Activated B cell treated with CpG ODN at 0.5 μM for 24 hours (primary cell): Measurements from ENCODE around the gene GPATCH1. TPM values are rescaled to one million over a fixed set of nuclear protein-coding genes. Genes with fewer than 3 reads are reported as not detected.
"Not testable (repeated sequence)": the region's sequence is repeated elsewhere in the genome, so short reads cannot be mapped to it uniquely, and the experiment has no call there.

ENCODE experiments used
- ATAC-seq: fragments of 200-7000 bp; cut with Tn5 transposase; one replicate; pipeline ENCODE4 v1.10.0; 2021; ENCODE audit warnings: low read depth, mild to moderate bottlenecking, moderate library complexity
- CTCF ChIA-PET: fragments of 350-600 bp; sonication (Branson Sonifier 250); formaldehyde crosslinking; loops from one replicate; lab custom pipeline; 2021; ENCODE audit warnings: antibody characterized with exemption; lab: Charles Lee
- POLR2A ChIA-PET: fragments of 350-600 bp; sonication (Branson Sonifier 250); formaldehyde crosslinking; loops from one replicate; lab custom pipeline; 2021; ENCODE audit warnings: antibody characterized with exemption; lab: Charles Lee
- DNase-seq: peaks from one replicate; pipeline ENCODE4 v3.0.0; 2022
- H3K27ac Mint-ChIP-seq: one replicate; pipeline ENCODE4 v1.8.0; 2020; ENCODE audit warnings: mixed read lengths
- H3K27me3 Mint-ChIP-seq: one replicate; pipeline ENCODE4 v1.8.0; 2021; ENCODE audit warnings: mixed read lengths
- H3K36me3 Mint-ChIP-seq: one replicate; pipeline ENCODE4 v1.8.0; 2021; ENCODE audit warnings: low read depth, mixed read lengths
- H3K4me1 Mint-ChIP-seq: one replicate; pipeline ENCODE4 v1.8.0; 2021; ENCODE audit warnings: mixed read lengths
- H3K4me3 Mint-ChIP-seq: one replicate; pipeline ENCODE4 v1.8.0; 2020; ENCODE audit warnings: mild to moderate bottlenecking, mixed read lengths
- H3K9me3 Mint-ChIP-seq: one replicate; pipeline ENCODE4 v1.8.0; 2020; ENCODE audit warnings: mixed read lengths
- intact Hi-C: fragments of 100-400 bp; cut with micrococcal nuclease; formaldehyde crosslinking; loops from one replicate; pipeline ENCODE4 v1.15.1; 2024
- total RNA-seq: library from RNA; stranded (reverse); gene quantifications from 2 replicates; pipeline ENCODE4 v1.2.3, GENCODE V29; 2022
- TF ChIP-seq, protein P1 (sequence below): fragments of 200-600 bp; IDR thresholded peaks from one replicate; pipeline ENCODE4 v1.8.0; 2022; ENCODE audit warnings: antibody characterized with exemption, mild to moderate bottlenecking

The GPATCH1 gene, protein sequence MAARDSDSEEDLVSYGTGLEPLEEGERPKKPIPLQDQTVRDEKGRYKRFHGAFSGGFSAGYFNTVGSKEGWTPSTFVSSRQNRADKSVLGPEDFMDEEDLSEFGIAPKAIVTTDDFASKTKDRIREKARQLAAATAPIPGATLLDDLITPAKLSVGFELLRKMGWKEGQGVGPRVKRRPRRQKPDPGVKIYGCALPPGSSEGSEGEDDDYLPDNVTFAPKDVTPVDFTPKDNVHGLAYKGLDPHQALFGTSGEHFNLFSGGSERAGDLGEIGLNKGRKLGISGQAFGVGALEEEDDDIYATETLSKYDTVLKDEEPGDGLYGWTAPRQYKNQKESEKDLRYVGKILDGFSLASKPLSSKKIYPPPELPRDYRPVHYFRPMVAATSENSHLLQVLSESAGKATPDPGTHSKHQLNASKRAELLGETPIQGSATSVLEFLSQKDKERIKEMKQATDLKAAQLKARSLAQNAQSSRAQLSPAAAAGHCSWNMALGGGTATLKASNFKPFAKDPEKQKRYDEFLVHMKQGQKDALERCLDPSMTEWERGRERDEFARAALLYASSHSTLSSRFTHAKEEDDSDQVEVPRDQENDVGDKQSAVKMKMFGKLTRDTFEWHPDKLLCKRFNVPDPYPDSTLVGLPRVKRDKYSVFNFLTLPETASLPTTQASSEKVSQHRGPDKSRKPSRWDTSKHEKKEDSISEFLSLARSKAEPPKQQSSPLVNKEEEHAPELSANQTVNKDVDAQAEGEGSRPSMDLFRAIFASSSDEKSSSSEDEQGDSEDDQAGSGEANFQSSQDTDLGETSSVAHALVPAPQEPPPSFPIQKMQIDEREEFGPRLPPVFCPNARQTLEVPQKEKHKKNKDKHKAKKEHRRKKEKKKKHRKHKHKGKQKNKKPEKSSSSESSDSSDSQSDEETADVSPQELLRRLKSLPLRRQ
- total RNA-seq = 12.8 and 13.0 TPM in 2 replicates

GRCh38 chr19:33080761-33081681 is at the start of gene GPATCH1:
GPATCH1 (plus strand) TSS chr19:33081181; CDS start chr19:33081194, 13 bp downstream.
- peaks cover 23% of the 10 kb centered on the region for H3K4me1 Mint-ChIP-seq
- peaks cover 12% of the 10 kb centered on the region for H3K36me3 Mint-ChIP-seq
- TF ChIP-seq, protein P1, sequence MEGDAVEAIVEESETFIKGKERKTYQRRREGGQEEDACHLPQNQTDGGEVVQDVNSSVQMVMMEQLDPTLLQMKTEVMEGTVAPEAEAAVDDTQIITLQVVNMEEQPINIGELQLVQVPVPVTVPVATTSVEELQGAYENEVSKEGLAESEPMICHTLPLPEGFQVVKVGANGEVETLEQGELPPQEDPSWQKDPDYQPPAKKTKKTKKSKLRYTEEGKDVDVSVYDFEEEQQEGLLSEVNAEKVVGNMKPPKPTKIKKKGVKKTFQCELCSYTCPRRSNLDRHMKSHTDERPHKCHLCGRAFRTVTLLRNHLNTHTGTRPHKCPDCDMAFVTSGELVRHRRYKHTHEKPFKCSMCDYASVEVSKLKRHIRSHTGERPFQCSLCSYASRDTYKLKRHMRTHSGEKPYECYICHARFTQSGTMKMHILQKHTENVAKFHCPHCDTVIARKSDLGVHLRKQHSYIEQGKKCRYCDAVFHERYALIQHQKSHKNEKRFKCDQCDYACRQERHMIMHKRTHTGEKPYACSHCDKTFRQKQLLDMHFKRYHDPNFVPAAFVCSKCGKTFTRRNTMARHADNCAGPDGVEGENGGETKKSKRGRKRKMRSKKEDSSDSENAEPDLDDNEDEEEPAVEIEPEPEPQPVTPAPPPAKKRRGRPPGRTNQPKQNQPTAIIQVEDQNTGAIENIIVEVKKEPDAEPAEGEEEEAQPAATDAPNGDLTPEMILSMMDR = no peak
- ChIA-PET CTCF (no interaction called here), POLR2A (interaction anchor here (1.0 to 1.8 kb wide), 5 partner anchors 43 to 389 kb away, joined by 3 to 12 read pairs (median 4); partner anchors contain the start of genes CEP89 and NUDT19)
- H3K27ac Mint-ChIP-seq = peak within 1 kb of the TSS; percentile 93
- peak within 1 kb of the TSS; percentile 99 for H3K4me3 Mint-ChIP-seq
- intact Hi-C loops = loop anchor here (1.0 to 2.0 kb wide), 4 partner anchors 17 to 222 kb away; partner anchors contain the start of genes CEBPA, FAAP24 and RHPN2
- peak; percentile 83 for DNase-seq
- no peaks in the 10 kb centered on the region for H3K9me3 Mint-ChIP-seq
- ATAC-seq = peak; percentile 98
- no peaks in the 10 kb centered on the region for H3K27me3 Mint-ChIP-seq

DNA sequence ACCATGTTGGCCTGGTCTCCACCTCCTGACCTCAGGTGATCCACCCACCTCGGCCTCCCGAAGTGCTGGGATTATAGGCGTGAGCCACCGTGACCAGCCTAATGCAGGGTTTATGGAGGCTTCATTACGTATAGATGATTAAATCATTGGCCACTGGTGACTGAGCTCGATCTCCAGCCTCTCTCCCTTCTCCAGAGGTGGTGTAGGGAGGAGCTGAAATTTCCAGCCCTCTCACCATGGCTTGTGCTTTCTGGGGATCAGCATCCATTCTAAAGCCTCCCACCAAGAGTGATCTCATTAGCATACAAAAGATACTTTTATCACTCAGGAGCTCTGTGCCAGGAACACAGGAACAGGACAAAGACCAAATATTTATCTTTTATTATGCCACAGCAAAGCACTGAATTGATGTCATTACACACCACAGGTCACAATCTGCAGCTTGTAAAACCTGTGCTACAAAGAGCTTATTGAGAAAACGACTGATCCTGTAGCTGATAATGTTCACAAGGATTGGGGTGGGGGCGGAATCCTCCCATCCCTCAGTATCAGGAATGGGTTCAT is 48.7 kb upstream of the GPATCH1 start:
- H3K9me3 Mint-ChIP-seq = peaks cover 7% of the 10 kb centered on the region
- H3K36me3 Mint-ChIP-seq = no peaks in the 10 kb centered on the region
- no peaks in the 10 kb centered on the region for H3K27me3 Mint-ChIP-seq
- ATAC-seq (no peak), DNase-seq (no peak)
- ChIA-PET CTCF (no interaction called here), POLR2A (no interaction called here)
- TF ChIP-seq, protein P1 = no peak
- peaks cover 3% of the 10 kb centered on the region for H3K4me1 Mint-ChIP-seq
- H3K27ac Mint-ChIP-seq = no peak overlapping the region
- intact Hi-C loops = no loop called here
- no peak overlapping the region for H3K4me3 Mint-ChIP-seq

DNA sequence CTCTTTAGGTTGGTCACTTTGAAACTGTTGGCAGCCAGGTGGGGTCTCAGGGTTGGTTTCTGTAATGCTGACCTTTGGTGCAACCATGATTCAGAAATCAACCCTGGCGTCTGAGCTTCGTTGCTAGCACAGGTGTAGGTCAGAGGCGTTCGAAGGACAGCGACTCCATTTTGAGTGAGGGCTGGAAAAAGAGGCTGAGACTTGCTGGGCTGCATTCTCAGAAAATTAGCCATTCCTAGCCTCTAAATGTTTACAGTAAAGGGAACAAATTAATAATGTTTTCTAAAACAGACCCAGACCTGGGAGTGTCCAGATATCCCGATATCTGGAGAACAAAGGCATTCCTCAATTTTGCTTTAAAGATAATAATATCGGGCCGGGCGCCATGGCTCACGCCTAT is 45.5 kb upstream of the GPATCH1 start:
- no peak for ATAC-seq
- no peak for DNase-seq
- intact Hi-C loops = no loop called here
- Mint-ChIP-seq H3K27ac (no peak overlapping the region), H3K4me1 (peaks cover 10% of the 10 kb centered on the region), H3K9me3 (no peaks in the 10 kb centered on the region), H3K27me3 (no peaks in the 10 kb centered on the region), H3K36me3 (no peaks in the 10 kb centered on the region), H3K4me3 (no peak overlapping the region)
- TF ChIP-seq, protein P1 = no peak
- POLR2A ChIA-PET = no interaction called here
- CTCF ChIA-PET = no interaction called here

DNA sequence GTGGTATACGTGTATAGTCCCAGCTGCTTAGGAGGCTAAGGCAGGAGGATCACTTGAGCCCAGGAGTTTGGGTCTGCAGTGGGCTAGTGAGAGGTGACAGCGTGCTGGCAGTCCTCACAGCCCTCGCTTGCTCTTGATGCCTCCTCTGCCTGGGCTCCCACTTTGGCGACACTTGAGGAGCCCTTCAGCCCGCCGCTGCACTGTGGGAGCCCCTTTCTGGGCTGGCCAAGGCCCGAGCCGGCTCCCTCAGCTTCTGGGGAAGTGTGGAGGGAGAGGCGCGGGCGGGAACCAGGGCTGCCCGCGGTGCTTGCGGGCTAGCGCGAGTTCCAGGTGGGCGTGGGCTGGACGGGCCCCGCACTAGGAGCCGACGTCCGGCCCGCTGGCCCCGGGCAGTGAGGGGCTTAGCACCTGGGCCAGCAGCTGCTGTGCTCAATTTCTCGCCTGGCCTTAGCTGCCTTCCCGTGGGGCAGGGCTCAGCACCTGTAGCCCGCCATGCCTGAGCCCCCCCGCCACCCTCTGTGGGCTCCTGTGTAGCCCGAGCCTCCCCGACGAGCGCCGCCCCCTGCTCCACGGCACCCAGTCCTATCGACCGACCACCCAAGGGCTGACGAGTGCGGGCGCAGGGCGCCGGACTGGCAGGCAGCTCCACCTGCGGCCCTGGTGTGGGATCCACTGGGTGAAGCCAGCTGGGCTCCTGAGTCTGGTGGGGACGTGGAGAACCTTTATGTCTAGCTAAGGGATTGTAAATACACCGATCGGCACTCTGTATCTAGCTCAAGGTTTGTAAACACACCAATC is 44.4 kb upstream of the GPATCH1 start:
- H3K4me3 Mint-ChIP-seq, intact Hi-C loops, POLR2A ChIA-PET, ATAC-seq, H3K36me3 Mint-ChIP-seq, H3K4me1 Mint-ChIP-seq, DNase-seq, CTCF ChIA-PET, H3K9me3 Mint-ChIP-seq, H3K27me3 Mint-ChIP-seq, H3K27ac Mint-ChIP-seq: not testable (repeated sequence)

DNA sequence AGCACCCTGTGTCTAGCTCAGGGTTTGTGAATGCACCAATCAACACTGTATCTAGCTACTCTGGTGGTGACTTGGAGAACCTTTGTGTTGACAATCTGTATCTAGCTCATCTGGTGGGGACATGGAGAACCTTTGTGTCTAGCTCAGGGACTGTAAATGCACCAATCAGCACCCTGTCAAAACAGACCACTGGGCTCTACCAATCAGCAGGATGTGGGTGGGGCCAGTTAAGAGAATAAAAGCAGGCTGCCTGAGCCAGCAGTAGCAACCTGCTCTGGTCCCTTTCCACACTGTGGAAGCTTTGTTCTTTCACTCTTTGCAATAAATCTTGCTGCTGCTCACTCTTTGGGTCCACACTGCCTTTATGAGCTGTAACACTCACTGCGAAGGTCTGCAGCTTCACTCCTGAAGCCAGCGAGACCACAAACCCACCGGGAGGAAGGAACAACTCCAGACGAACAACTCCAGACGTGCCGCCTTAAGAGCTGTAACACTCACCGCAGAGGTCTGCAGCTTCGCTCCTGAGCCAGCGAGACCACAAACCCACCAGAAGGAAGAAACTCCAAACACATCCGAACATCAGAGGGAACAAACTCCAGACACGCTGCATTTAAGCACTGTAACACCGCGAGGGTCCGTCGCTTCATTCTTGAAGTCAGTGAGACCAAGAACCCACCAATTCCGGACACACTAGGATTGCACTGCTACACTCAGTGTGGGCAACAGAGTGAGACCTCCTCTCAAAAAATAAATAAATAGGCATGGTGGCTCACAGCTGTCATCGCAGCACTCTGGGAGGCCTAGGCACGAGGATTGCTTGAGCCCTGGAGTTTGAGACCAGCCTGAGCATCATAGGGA is 43.6 kb upstream of the GPATCH1 start:
- H3K9me3 Mint-ChIP-seq, CTCF ChIA-PET, H3K27me3 Mint-ChIP-seq, POLR2A ChIA-PET, H3K4me1 Mint-ChIP-seq, intact Hi-C loops, ATAC-seq, DNase-seq, H3K36me3 Mint-ChIP-seq: not testable (repeated sequence)
- Mint-ChIP-seq H3K27ac (peak overlapping the region; percentile 73), H3K4me3 (peak overlapping the region; percentile 78)
